ENCODE measurements around the gene MLXIP. TPM values are rescaled to one million over a fixed set of nuclear protein-coding genes. Genes with fewer than 3 reads are reported as not detected.

The MLXIP gene
- total RNA-seq, 2 donors from 2014 or later = 158 to 201 TPM

GRCh38 chr12:122158700-122159285, 80.2 kb downstream of the MLXIP start:
- no peaks in the 10 kb centered on the region for H3K9me3 ChIP-seq
- no peak overlapping the region for H3K27ac ChIP-seq
- no peaks in the 10 kb centered on the region for H3K4me1 ChIP-seq
- intact Hi-C loops (cut with DNase I) = no loop called here
- no peak overlapping the region for H3K4me3 ChIP-seq
- H3K9ac ChIP-seq (ENCODE audit: low read depth in 2 of 2, low read length in 2 of 2) = no peak overlapping the region
- no peaks in the 10 kb centered on the region for H3K36me3 ChIP-seq
- H3K27me3 ChIP-seq = no peaks in the 10 kb centered on the region
- no peak for DNase-seq
- no peak for TF ChIP-seq CTCF (IDR thresholded peaks at IDR 0.05)

- Histone ChIP-seq H3K27me3 (no peaks in the 10 kb centered on the region), H3K9ac (ENCODE audit: low read depth in 2 of 2, low read length in 2 of 2) (no peak overlapping the region), H3K36me3 (no peaks in the 10 kb centered on the region), H3K27ac (no peak overlapping the region), H3K9me3 (no peaks in the 10 kb centered on the region), H3K4me1 (no peaks in the 10 kb centered on the region), H3K4me3 (no peak overlapping the region)
- TF ChIP-seq CTCF (IDR thresholded peaks at IDR 0.05) = no peak
- DNase-seq = no peak
- intact Hi-C loops (cut with DNase I) = no loop called here
Measured at GRCh38 chr12:122159882-122160281, 81.3 kb downstream of the MLXIP start.

- no peaks in the 10 kb centered on the region for H3K27me3 ChIP-seq
- TF ChIP-seq CTCF (IDR thresholded peaks at IDR 0.05) = no peak
- no peaks in the 10 kb centered on the region for H3K4me1 ChIP-seq
- DNase-seq = no peak
- no peaks in the 10 kb centered on the region for H3K9me3 ChIP-seq
- H3K4me3 ChIP-seq = no peak overlapping the region
- no peaks in the 10 kb centered on the region for H3K36me3 ChIP-seq
- intact Hi-C loops (cut with DNase I) = no loop called here
- no peak overlapping the region for H3K9ac ChIP-seq (ENCODE audit: low read depth in 2 of 2, low read length in 2 of 2)
- H3K27ac ChIP-seq = no peak overlapping the region
Measured at GRCh38 chr12:122160761-122161160, 82.2 kb downstream of the MLXIP start.

GRCh38 chr12:122161682-122162081, 83.1 kb downstream of the MLXIP start:
- no peak for DNase-seq
- H3K9ac ChIP-seq (ENCODE audit: low read depth in 2 of 2, low read length in 2 of 2) = no peak overlapping the region
- no peaks in the 10 kb centered on the region for H3K36me3 ChIP-seq
- intact Hi-C loops (cut with DNase I) = no loop called here
- H3K27ac ChIP-seq = no peak overlapping the region
- no peaks in the 10 kb centered on the region for H3K9me3 ChIP-seq
- no peaks in the 10 kb centered on the region for H3K4me1 ChIP-seq
- TF ChIP-seq CTCF (IDR thresholded peaks at IDR 0.05) = no peak
- no peak overlapping the region for H3K4me3 ChIP-seq
- no peaks in the 10 kb centered on the region for H3K27me3 ChIP-seq

GRCh38 chr12:122162976-122163375, 84.4 kb downstream of the MLXIP start:
- no peaks in the 10 kb centered on the region for H3K27me3 ChIP-seq

More at GRCh38 chr12:122162976-122163375, 84.4 kb downstream of the MLXIP start:
- DNase-seq = no peak
- no peak overlapping the region for H3K9ac ChIP-seq (ENCODE audit: low read depth in 2 of 2, low read length in 2 of 2)
- H3K27ac ChIP-seq = no peak overlapping the region
- no peaks in the 10 kb centered on the region for H3K4me1 ChIP-seq
- no peaks in the 10 kb centered on the region for H3K36me3 ChIP-seq
- no peak overlapping the region for H3K4me3 ChIP-seq
- TF ChIP-seq CTCF (IDR thresholded peaks at IDR 0.05) = no peak
- intact Hi-C loops (cut with DNase I) = no loop called here
- no peaks in the 10 kb centered on the region for H3K9me3 ChIP-seq

Data from colonic mucosa (tissue), 4 donors.